Activated T-cell treated with anti-CD3 and anti-CD28 coated beads for 24 hours (primary cell): Measurements from ENCODE around the gene KCNJ4.
A peak's percentile ranks its signal among the peaks of the same experiment; 100 is the strongest.
"Not testable (repeated sequence)": the region's sequence is repeated elsewhere in the genome, so short reads cannot be mapped to it uniquely, and the experiment has no call there.

Experiments used
- DNase-seq: peaks from one replicate; pipeline ENCODE4 v3.0.0-alpha.2; 2020; ENCODE audit warnings: low read depth

KCNJ4 gene

DNA sequence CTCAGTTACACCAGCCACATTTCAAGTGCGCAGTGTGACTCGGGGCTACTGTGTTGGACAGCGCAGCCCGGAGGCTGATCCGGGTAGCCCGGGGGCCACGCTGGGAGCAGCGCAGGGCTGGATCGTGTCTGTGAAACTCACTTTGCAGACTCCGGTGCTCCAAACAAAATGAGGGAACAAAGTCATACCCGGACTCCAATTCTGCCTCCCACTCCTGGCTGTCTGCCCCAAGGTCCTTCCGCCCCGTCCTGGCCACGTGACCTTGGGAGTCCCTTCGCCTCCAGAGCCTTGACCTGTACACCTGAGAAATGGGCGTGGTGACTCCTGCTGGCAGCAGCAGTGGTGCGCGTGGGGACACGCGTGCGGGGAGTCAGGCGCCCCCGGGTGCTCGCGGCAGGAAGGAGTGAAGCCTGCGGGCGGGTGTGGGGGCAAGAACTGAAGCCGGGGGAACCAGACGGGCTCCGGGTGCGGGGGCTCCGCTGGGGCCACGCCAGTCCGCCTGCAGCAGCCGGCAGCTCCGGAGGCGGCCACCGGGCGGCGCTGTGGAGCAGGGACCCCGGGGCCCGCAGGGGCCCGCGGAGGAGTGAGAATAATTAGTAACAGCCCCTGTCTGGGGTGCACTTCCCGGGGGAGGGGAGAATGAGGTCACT, 42.4 kb downstream of the KCNJ4 start:
- peak; percentile 7 for DNase-seq

DNA sequence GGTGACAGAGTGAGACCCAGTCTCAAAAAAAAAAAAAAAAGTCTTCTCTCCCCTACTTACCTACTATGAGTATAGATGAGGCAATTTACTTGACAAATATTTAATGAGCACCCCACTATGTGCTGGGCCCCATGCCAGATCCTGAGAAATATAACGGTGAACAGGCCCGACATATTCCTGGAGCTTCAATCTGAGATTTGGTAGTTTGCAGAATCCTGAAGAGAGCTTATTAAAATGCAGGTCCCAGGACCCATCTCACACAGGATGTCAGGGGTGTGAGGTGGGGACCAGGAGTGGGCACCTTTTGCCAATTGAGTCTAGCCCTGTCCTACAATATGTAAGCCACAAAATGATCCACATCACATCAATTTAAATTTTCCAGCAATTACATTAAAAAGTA, 44.0 kb downstream of the KCNJ4 start:
- no peak for DNase-seq

DNA sequence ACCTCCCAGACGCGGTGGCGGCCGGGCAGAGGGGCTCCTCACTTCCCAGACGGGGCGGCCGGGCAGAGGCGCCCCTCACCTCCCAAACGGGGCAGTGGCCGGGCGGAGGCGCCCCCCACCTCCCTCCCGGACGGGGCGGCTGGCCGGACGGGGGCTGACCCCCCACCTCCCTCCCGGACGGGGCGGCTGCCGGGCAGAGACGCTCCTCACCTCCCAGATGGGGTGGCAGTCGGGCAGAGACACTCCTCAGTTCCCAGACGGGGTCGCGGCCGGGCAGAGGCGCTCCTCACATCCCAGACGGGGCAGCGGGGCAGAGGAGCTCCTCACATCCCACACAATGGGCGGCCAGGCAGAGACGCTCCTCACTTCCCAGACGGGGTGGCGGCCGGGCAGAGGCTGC, 45.1 kb downstream of the KCNJ4 start:
- not testable (repeated sequence) for DNase-seq

DNA sequence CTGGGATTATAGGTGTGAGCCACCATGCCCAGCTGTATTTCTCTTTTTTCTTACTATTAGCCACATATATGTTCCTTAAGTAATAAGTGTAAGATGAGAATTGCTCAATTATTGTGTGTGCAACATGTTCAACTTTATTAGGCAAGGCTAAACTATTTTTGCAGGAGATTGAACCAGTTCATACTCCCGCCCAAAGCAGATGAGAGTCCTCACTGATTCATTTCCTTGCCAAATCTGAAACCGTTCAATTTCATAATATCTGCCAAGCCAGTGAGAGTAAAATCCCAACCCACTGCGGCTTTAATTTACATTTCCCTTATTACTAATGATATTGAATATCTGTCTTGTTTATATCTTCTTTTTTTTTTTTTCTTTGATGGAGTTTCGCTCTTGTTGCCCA, 48.4 kb downstream of the KCNJ4 start:
- DNase-seq, result no peak

DNA sequence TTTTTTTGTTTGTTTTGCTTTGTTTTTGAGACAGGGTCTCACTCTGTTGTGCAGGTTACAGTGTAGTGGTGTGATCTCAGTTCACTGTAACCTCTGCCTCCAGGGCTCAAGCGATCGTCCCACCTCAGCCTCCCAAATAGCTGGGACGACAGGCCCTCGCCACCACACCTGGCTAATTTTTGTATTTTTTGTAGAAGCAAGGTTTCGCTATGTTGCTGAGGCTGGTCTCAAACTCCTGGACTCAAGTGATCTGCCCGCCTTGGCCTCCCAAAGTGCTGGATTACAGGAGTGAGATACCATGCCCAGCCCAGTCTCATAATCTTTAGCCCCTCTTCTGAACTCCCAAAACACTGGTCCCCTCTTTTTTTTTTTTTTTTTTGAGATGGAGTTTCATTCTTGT, 50.6 kb downstream of the KCNJ4 start:
- no peak for DNase-seq

DNA sequence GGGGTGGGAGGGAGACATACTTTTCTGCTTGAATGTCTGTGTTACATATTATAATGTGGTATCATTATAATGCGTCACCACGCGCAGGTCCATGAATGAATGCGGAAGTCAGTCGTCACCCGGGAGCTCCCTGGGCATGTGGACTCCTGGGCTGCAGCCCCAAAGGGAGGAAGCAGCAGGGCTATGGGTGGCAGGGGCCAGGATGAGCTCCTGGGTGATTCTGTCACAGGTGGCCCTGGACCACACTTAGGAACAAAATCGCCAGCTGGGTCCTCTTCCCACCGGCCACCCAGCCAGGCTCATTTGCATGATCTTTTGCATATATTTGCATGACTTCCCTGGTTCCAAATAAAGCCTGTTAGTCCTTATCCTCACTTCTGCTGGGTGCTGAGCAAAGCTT, 51.2 kb downstream of the KCNJ4 start:
- DNase-seq, result no peak

- no peak for DNase-seq
Measured at GRCh38 chr22:38402204-38402603, 52.8 kb downstream of the KCNJ4 start.

DNA sequence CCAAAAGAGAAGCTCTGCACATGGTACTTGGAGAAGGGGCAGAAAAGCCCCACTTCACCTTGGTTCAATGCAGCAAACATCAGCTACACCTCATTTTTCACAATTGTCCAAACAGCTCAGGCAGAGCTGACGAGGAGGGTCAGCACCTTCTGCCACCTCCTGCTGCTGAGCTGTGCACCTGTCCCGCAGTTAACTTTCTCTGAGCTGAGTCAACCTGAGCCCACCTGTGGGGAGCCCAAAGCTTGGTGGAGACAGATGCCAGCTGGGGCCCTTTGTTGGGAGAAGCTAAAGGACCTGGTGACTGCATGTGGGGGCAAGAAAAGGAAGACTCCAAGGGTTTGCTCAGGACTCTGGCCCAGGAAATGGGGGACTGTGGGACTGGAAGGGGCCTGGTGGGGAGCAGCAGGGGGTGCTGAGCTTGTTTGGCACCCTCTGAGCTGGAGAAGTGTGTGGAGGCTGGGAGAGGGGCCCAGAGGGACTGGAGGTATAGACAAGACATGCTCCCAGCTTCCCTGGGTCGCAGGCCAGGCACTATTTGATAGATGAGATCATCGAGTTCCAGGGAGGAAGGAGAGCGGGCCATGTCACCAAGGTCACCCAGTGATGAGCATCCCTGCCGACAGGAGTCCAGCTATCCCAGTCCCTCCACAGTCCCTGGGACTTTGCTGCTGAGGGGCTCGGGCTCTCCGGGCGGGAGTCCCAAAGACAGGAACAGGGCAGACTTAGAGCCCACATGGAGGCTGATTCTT, 53.5 kb downstream of the KCNJ4 start:
- no peak for DNase-seq

GRCh38 chr22:38400256-38400655, 54.7 kb downstream of the KCNJ4 start:
- DNase-seq, result not testable (repeated sequence)

DNA sequence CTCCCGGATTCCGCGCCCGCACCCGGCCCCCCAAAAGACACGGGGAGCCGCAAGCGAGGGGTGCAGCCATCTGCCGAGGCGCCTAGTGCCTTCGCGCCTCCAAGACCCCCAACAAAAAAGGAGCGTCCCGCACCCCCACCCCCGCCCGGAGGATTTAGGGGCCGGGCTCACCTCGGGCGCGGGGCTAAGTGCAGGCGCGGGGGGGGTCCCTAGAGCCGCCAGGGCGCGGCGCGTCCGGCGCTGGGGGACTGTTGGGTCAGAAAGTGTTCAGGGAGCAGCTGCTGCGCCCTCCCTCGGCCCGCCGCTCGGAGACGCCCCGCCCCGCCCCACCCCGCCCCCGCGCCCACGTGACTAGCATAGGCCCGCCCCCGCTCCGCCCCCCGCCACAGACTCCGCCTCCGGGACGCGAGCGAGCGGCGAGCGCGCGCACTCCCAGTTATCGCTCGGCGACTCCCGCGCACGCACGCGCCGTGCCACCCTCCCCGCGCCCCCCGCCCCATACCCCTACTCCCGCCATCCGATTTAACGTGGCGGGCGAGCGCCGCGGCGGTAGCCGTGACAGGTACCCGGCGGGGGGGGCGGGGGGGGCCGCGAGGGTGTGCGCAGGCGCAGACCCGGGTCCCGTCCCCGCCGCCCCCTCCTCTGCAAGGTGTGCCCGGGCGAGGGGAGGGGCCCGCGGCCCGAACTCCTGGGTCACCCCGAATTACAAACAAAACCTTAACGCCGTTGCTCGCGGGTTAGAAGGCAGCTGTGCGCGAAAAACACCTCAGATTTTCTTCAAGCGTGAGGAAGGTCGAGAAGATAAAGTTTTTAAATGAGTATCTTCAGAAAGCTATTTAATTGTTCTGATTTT, 56.2 kb downstream of the KCNJ4 start:
- peak; percentile 67 for DNase-seq

DNA sequence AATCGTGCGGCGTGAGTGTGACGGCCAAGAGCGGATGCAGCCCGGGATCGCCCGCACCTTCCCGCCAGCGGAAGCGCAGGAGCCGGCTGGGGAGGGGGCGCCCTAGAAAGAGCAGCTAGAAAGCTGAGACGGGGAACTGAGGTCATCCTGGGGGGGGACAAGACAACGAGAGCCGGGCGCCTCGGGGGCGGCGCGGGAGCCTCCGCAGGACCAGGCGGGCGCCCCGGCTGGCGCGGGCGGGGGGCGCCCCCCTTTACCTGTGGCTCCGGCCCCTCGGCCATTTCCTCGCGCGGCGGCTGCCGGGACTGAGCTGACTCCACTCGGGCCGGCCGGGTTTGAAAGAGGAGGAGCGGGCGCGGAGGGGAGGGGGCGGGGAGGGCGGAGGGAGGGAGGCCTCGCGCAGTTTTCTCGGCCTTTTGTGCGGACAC, 56.8 kb downstream of the KCNJ4 start:
- not testable (repeated sequence) for DNase-seq

DNA sequence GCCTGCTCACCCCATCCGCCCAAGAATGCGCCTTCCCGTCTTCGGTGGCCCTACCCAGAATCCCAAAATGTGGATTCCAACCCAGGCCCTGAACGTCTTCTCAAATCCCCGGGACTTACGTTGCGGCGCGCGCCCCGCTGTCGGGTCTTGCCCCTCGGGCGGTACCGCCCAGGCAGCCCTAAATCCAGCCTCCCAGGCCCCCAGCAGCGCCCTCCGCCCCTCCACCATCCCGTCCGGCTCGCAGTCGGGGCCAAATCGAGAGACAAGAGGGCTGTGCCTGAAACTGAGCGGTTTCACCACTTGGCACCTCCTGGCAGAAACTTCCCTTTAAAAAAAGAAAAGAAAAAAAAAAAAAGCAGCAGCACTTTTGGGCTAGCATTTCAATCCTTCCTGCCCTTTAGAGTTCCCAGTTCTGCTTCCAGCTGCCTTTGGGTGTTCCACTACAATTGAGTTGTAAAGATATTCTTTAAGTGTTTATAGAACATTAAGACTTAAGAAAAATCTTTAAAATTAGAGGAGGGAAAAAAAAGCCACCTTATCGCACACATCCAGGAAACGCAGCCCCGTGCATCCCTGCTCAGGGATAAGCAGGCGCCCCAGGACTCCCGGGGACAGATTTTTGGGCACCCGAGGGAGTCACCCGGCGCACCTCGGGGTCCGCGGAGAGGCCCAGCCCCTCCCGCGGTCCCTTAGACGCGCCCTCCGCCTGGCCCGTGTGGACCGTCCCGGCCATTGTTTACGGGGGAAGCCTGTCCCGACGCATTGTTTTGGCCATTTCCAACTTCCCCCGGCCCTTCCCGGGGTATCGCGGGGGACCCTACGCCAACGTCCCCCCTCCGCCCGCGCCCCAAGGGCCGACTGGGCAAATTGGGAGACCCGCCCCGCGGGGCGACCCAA, 57.6 kb downstream of the KCNJ4 start:
- DNase-seq, result no peak

GRCh38 chr22:38396440-38397069, 58.4 kb downstream of the KCNJ4 start:
- not testable (repeated sequence) for DNase-seq

DNA sequence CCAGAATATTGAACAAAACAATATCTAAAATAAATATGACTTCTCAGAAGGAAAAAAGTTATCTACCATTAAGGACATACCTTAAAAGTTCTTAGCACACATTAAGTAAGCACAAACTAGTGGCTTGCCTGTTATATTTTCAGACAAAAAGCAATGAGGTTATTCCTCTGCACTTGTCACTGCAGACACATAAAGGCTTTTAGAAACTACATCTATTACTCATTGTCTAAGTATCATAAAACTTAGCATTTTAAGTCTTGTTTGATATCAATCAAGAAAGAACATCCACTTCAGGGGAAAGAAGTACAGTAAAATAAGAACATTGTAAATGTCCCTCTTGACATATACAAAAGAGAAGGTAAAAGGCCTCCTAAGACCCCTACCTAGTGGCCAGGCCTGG, 59.1 kb downstream of the KCNJ4 start:
- DNase-seq, result not testable (repeated sequence)

DNA sequence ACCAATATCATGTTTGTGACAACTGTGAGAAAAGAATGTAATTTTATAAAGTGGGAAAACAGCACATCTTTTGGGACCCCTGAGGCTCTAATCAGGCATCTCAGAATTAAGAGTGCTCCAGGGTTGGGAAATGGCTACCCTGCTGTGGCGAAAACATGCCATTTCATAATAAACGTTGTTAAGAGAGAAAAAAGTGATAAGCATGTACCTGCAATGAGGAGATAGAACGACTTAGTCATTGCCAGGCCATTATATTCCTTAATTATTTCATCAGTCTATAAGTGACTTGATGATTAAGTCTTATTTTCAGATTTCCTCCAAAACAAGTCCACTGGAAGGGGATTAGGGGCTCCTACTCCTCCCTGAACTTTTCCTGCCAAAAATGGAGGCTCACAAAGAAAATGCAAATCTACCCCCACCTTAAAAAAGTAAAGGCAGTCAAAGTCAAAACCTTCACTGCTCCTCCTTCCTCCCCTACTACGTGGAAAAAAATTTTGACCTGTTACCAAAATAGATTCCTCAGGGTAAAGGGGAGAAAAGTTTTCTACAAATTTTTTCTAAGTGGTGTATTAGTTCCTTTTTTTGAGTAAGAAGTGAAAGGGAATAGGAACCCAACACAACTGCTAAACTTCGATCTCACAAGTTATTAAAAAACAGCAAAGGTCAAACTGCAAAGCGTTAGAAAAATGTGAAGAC, 59.9 kb downstream of the KCNJ4 start:
- DNase-seq, result not testable (repeated sequence)

- DNase-seq, result not testable (repeated sequence)
Measured at GRCh38 chr22:38389428-38389818, 65.6 kb downstream of the KCNJ4 start.

DNA sequence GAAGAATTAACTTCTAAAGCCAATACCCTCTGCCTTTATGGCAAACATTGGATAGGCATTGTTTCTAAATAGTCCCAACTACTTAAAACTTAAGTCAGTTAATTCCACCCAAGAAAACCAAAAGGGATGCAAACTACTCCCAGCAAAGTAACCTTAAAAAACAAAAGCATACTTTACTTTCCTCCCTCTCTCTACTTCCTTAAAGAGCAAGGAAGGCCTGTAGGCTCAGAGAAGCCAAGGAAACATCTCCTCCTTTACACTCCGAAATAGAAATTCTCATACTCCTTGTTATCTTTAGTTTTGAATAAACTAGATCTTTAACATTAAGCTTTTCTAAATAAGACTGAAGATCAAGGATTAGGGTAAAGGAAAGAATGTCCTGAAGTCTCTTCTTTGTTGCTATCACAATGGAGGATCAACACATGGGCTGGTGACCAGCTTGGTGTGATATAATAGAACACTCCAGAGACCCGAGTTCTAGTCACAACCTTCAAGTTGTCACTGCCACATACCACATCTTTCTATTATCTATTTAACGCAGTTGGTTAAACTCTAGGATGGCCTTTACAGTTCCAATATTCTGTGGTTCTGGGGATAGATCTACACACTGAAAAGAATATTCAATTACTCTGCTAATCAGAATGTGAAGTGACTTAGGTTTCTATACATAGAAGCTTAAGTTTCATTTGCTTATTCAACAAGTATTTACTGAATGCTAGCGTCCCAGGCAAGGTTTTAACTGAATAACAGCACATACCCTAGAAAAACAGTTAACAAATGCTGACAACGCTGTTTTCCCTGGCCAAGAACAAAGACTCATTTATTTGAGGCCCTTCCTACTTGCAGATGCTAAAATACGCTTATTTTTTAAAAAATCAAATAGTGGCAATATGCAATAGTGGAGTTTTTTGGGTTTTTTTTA, 66.2 kb downstream of the KCNJ4 start:
- not testable (repeated sequence) for DNase-seq

GRCh38 chr22:38386918-38387317, 68.1 kb downstream of the KCNJ4 start:
- DNase-seq, result not testable (repeated sequence)

GRCh38 chr22:38383417-38383816, 71.6 kb downstream of the KCNJ4 start:
- DNase-seq, result no peak
